Raji (cell line): ENCODE measurements around the gene FDX2.
A peak's percentile ranks its signal among the peaks of the same experiment; 100 is the strongest.

Source experiments
- POLR2A ChIP-seq: IDR thresholded peaks from 2 replicates; pipeline ENCODE4 v1.6.1; 2011; ENCODE audit warnings: low read depth, low read length, control low read depth; ENCODE audit not compliant: insufficient read depth

The FDX2 gene

GRCh38 chr19:10293637-10294367, 22.0 kb downstream of the FDX2 start:
- no peak for TF ChIP-seq POLR2A

- TF ChIP-seq POLR2A: no peak
Measured at GRCh38 chr19:10292789-10293636, 22.8 kb downstream of the FDX2 start.

- TF ChIP-seq POLR2A: no peak
Measured at GRCh38 chr19:10292206-10292788, 23.5 kb downstream of the FDX2 start.

- no peak for TF ChIP-seq POLR2A
Measured at GRCh38 chr19:10291554-10292205, 24.1 kb downstream of the FDX2 start.

GRCh38 chr19:10290876-10291553, 24.8 kb downstream of the FDX2 start:
- TF ChIP-seq POLR2A: no peak

GRCh38 chr19:10290357-10290875, 25.4 kb downstream of the FDX2 start:
- TF ChIP-seq POLR2A: no peak

GRCh38 chr19:10289836-10290356, 25.9 kb downstream of the FDX2 start, which contains the start of gene ICAM5:
Gene ICAM5 (plus strand): TSS chr19:10289952. CDS start chr19:10290044, 92 bp downstream.
- no peak for TF ChIP-seq POLR2A

GRCh38 chr19:10289167-10289835, 26.5 kb downstream of the FDX2 start:
- TF ChIP-seq POLR2A: peak; percentile 67

- peak; percentile 71 for TF ChIP-seq POLR2A
Measured at GRCh38 chr19:10288662-10289166, 27.1 kb downstream of the FDX2 start.

- no peak for TF ChIP-seq POLR2A
Measured at GRCh38 chr19:10286803-10287737, 28.7 kb downstream of the FDX2 start, which contains the start of gene ICAM4. Gene ICAM4 (plus strand): TSS chr19:10286955. CDS start chr19:10287013, 58 bp downstream.

GRCh38 chr19:10285393-10285792, 30.4 kb downstream of the FDX2 start:
- no peak for TF ChIP-seq POLR2A

- no peak for TF ChIP-seq POLR2A
Measured at GRCh38 chr19:10284960-10285278, 30.9 kb downstream of the FDX2 start.

- TF ChIP-seq POLR2A: no peak
Measured at GRCh38 chr19:10284065-10284959, 31.5 kb downstream of the FDX2 start.
